Thyroid gland (tissue), 4 donors: ENCODE data around the gene PTPMT1.
"Not testable (repeated sequence)": the region's sequence is repeated elsewhere in the genome, so short reads cannot be mapped to it uniquely, and the experiment has no call there.

Source experiments
- CTCF ChIP-seq, 6 experiments: fragments of 200-600 bp in 3 of 6; fragments of 450-650 bp in 3 of 6; sonication (generic) in 3 of 6; IDR thresholded peaks; one replicate each; pipeline ENCODE4 v1.5.1; 2016 to 2019; ENCODE audit warnings: antibody characterized with exemption in 6 of 6, mild to moderate bottlenecking in 2 of 6, inconsistent platforms in 1 of 6, moderate library complexity in 1 of 6
- POLR2A ChIP-seq, 2 donors: fragments of 450-650 bp; IDR thresholded peaks; one replicate each; pipeline ENCODE4 v1.6.1; 2017; ENCODE audit warnings: antibody characterized with exemption in 2 of 2, mild to moderate bottlenecking in 2 of 2, moderate library complexity in 1 of 2

- TF ChIP-seq CTCF, POLR2A (IDR thresholded peaks at IDR 0.05): not testable (repeated sequence)
Measured at GRCh38 chr11:47530721-47531120, 34.7 kb upstream of the PTPMT1 start.
